Superior temporal gyrus (tissue), 1 donor: ENCODE data around the gene LHFPL5.

ENCODE experiments used
- DNase-seq: peaks from one replicate; pipeline ENCODE4 v3.0.0-alpha.2; 2016; ENCODE audit errors: extremely low spot score

Gene LHFPL5

GRCh38 chr6:35794536-35795452 lies 10.4 kb upstream of the LHFPL5 start:
- no peak for DNase-seq

- no peak for DNase-seq
Observed at GRCh38 chr6:35795453-35796071, 9.6 kb upstream of the LHFPL5 start.

- DNase-seq: no peak
Observed at GRCh38 chr6:35796236-35796635, 8.9 kb upstream of the LHFPL5 start.

GRCh38 chr6:35797837-35798526 lies 7.2 kb upstream of the LHFPL5 start:
- DNase-seq: no peak

DNA sequence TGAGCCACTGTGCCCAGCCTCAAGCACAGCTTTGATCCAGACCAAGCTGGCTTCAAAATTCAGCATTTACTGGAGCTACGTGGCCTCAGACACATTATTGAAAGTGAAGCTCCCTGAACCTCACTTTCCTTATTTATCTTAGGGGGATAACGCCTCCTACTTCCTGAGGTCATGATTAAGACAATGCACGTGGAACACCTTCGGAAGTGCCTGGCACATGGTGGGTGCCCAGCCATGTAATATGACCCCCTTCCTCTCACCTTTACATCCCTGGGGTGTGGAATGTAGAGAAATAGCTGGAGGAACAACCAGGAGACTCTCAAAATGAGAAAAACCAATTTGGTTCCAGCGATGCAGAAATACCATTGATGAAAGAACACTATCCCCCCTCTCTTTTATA lies 6.4 kb upstream of the LHFPL5 start:
- no peak for DNase-seq

DNA sequence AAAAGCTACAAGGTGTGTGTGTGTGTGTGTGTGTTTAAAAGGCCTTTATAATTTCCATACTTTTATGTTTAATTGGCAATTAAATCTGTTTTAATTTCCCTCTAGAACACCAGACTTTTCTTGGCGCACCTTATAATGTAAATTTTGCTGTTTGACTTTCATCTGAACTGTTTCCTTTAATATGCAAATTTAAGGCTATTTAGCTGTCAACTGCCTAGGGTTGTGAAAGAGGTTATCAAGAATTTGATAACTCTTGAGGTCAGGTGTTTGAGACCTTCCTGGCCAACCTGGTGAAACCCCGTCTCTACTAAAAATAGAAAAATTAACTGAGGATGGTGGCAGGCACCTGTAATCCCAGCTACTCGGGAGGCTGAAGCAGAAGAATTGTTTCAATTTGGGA lies 4.0 kb upstream of the LHFPL5 start:
- no peak for DNase-seq

DNA sequence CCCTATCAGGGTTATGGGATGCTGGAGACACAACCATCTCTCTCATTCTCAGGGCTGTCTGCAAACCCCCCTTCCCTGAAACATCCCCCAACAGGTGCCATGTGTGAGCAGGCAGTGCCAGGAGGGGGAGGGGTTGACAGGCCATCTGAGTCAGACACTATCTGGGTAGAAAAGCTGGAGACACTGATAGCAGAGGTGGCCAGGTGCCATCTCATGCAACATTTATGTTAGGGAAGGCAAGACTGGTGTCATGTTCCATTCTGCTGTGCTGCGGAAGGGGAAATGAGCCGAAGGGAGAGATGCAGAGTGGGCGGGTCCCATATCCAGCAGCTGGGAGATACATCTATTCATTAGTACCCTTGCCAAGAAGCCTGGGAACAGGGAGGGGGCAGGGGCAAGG lies 3.5 kb downstream of the LHFPL5 start:
- no peak for DNase-seq

- no peak for DNase-seq
Observed at GRCh38 chr6:35809809-35810208, 4.7 kb downstream of the LHFPL5 start.

DNA sequence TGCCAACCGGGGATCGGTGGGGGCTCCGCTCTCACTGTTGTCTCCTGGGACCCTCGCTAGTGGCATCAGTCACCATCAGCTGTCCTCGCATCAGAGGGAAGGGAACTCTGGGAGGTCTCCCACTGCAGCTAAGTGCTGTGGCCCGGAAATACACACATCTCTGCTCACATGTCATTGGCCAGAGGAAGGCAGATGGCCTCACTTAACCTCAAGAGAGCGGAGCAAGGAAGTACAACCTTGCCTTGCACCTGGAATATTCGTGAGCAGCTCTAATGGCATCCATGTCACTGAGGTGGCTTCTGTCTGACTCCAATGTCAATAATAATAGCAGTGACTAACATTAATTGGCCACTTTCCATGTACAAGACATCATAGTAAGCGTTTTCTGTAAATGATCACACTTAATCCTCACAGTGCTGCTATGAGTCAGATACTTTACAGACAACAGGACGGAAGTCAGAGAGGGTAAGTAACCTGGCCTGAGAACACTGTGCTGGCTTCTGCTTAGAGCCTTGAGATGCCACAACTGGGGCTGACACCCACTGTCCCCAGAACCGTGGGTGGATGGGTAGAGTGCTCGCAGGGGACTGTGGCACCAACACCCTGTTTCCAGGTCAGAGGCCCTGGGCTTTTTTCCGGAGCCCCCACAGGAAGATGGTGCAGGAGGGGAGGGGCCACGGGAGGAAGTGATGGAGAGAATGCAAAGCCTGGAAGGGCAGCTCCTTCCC lies 6.0 kb downstream of the LHFPL5 start:
- no peak for DNase-seq

DNA sequence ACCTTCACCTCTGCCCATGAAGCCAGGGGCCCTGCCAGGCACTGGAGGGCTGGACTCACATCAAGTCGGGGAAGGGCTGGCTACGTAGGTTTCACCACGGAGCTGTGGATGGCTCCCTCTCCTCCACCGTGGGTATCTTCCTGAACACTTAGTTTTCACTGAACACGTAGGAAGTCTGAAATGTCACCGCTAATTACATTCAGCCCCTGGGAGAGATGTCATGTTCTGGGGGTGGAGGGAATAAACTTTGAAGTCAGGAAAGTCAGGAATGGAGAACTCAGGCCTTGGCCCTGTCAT lies 6.5 kb downstream of the LHFPL5 start:
- no peak for DNase-seq

- DNase-seq: no peak
Observed at GRCh38 chr6:35817515-35817914, 12.4 kb downstream of the LHFPL5 start.

- no peak for DNase-seq
Observed at GRCh38 chr6:35823601-35824000, 18.4 kb downstream of the LHFPL5 start.

- no peak for DNase-seq
Observed at GRCh38 chr6:35824552-35825192, 19.5 kb downstream of the LHFPL5 start.

- DNase-seq: no peak
Observed at GRCh38 chr6:35829306-35829705, 24.2 kb downstream of the LHFPL5 start.

GRCh38 chr6:35831257-35832007 lies 26.3 kb downstream of the LHFPL5 start:
- no peak for DNase-seq

GRCh38 chr6:35833536-35833935 lies 28.4 kb downstream of the LHFPL5 start:
- DNase-seq: no peak

GRCh38 chr6:35839019-35839418 lies 33.9 kb downstream of the LHFPL5 start:
- no peak for DNase-seq

- no peak for DNase-seq
Observed at GRCh38 chr6:35842381-35842780, 37.2 kb downstream of the LHFPL5 start.

GRCh38 chr6:35844290-35844689 lies 39.1 kb downstream of the LHFPL5 start:
- no peak for DNase-seq

- no peak for DNase-seq
Observed at GRCh38 chr6:35850208-35850607, 45.1 kb downstream of the LHFPL5 start.

- DNase-seq: no peak
Observed at GRCh38 chr6:35852994-35853393, 47.8 kb downstream of the LHFPL5 start.
